ENCODE measurements around the gene RNF227.
"Not testable (repeated sequence)": the region's sequence is repeated elsewhere in the genome, so short reads cannot be mapped to it uniquely, and the experiment has no call there.

RNF227 gene

DNA sequence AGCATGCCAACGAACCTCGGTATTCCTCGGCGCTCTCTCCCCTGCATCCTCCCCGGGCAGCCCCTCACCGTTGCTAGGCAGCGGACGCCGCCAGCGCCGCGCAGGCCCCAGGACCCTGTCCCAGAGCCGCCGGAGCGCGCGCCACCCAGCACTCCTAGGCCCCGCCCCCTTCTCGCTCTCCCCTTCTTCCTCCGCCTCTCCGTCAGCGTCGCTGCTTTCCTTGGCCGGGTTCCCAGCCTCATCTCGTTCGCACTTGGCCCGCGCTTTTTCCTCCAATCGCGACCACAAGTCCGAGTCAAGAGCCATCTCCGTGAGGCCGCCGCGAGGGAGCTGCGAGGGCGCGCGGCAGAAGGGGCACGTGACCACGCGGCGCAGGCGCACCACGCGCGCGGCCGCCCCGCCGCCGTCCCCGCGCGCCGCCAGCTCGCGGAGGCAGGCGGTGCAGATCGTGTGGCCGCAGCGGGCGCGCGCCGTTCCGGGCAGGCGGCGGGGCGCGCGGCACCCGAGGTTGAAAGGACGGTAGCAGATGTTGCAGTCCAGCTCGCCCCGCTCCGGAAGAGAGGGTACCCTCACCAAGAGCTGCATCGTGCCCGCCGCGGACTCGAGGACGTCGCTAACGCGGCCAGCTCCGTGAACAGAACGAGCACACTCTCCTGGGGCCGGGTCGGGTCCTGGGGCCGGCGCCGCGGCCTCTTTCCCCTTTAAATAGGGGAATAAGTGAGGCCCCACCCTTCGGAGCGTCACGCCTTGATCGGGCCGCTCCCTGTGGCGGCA, at the start of gene RNF227:
RNF227 (minus strand) TSS at position 679 of the 774 bp plus-strand sequence; CDS start at position 585, 94 bp downstream.
- DNase-seq (ENCODE audit: extremely low read depth in 1 of 2, low read depth in 1 of 2): peak; percentile 56 to 63

DNA sequence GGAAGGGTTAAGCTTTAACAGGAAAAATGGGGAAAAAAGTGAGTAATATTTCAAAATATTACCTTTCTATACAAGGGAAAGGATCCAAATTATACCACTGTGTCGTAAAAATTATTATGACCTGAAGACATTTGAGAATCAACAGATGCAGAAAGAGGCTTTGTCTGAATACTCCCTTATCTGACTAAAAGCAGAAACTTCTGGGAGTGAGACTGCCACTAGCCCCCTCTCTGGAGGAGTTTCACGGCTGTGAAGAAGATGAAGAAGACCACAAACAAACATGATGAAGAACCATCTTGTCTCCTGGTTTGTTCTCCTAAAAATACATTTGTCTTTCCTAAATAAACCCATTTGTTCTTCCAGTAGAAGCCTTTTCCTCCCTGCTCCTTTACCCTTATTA, 45.3 kb upstream of the RNF227 start:
- no peak for DNase-seq (ENCODE audit: extremely low read depth in 1 of 2, low read depth in 1 of 2)

DNA sequence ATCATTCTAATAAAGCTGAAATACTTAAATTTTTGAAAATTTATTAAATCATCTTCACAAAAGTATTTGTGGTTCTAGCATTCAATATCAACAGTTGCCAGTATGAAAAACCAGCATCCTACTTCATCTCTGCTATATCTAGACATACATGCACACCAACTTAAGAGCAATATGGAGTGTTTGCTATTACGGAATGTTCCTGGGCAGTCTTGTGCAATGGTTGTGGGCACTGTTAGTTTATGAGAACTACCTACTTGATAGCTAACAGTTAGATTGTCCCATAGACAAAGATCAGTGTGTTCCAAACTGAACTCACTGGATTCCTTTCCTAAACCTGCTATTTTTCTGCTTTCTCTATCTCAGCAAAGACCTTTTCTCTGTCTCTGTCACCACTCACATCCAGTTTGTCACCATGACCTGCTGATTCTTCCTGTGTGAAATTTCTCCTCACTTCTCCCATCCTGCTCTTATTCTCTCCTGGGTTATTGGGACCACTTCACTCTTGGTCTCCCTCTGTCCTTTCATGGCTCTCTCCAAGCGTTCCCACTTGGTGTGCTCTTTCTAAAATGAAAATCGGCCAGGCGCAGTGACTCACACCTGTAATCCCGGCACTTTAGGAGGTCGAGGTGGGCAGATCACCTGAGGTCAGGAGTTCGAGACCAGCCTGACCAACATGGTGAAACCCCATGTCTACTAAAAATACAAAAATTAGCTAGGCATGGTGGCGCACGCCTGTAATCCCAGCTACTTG, 43.6 kb upstream of the RNF227 start:
- no peak for DNase-seq (ENCODE audit: extremely low read depth in 1 of 2, low read depth in 1 of 2)

DNA sequence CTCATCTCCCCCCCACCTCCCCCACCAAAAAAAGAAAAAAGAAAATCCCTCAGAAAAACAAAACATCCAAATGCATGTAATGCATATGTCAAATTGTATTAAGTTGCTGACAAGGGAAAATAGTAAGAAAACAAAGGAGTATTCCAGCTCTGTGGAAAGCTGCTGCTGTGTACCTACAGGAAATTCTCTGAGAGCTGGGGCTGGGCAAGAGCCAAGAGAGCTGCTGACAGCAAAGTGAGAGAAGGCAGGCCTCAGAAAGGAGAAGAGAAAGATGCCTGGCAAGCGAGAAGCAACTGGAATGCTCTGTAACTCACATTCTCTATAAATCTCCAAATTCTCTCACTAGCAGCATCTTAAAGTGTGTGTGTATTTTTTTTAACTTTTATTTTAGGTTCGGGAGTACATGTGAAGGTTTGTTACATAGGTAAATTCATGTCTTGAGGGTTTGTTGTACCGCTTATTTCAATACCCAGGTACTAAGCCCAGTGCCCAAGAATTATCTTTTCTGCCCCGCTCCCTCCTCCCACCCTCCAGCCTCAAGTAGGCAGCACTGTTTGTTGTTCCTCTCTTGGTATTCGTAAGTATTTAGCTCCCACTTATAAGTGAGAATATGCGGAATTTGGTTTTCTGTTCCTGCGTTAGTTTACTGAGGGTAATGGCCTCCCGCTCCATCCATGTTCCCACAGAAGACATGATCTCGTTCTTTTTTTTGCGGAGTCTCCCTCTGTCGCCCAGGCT, 40.3 kb upstream of the RNF227 start:
- no peak for DNase-seq (ENCODE audit: extremely low read depth in 1 of 2, low read depth in 1 of 2)

GRCh38 chr17:7955414-7956227, 39.5 kb upstream of the RNF227 start:
- DNase-seq (ENCODE audit: extremely low read depth in 1 of 2, low read depth in 1 of 2): no peak

DNA sequence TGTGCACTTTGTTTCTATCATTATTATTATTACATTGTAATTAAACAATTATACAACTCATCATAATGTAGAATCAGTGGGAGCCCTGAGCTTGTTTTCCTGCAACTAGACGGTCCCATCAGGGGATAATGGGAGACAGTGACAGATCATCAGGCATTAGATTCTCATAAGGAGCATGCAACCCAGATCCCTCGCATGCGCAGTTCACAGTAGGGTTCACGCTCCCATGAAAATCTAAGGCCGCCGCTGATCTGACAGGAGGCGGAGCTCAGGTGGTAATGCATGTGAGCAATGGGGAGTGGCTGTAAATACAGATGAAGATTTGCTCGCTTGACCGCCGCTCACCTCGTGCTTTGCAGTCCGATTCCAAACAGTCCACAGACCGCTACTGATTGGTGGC, 37.2 kb upstream of the RNF227 start:
- DNase-seq (ENCODE audit: extremely low read depth in 1 of 2, low read depth in 1 of 2): not testable (repeated sequence)

DNA sequence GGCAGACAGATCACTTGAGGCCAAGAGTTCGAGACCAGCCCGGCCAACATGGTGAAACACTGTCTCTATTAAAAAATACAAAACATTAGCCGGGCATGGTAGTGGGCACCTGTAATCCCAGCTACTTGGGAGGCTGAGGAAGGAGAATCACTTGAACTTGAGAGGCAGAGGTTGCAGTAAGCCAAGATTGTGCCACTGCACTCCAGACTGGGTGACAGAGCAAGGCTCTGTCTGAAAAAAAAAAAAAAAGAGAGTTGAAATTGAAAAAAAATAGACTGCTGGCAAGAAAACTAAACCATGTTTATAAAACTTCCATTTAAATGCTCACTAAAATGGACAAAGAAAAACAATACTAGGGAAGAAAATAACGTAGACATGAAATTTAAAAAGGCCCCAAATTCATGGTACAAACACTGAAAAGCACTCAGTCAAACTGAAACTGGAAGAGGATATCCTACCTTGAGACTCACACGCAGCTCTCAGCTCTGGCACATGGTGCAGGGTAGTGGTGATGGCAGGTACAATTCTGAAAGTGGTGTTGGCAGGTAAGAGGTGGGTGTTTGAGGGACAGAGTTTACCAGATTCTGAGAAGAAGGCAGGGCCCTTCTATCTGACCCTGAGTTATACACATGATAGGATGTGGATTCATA, 35.2 kb upstream of the RNF227 start:
- DNase-seq (ENCODE audit: extremely low read depth in 1 of 2, low read depth in 1 of 2): no peak

GRCh38 chr17:7950578-7950977, 34.5 kb upstream of the RNF227 start:
- DNase-seq (ENCODE audit: extremely low read depth in 1 of 2, low read depth in 1 of 2): no peak

GRCh38 chr17:7947651-7948050, 31.6 kb upstream of the RNF227 start:
- no peak for DNase-seq (ENCODE audit: extremely low read depth in 1 of 2, low read depth in 1 of 2)

DNA sequence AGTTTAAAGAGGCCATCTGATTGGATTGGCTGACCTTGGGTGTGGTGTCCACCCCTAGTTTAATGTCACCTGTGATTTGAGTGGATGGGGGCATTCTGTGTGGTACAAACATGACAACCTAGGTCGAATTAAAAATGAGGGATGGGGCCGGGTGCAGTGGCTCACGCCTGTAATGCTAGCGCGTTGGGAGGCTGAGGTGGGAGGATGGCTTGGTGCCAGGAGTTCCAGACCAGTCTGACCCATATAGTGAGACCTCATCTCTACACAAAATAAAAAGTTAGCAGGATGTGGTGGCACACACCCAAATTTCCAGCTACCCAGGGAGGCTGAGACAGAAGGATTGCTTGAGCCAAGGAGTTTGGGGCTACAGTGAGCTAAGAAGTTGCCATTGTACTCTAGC, 30.4 kb upstream of the RNF227 start:
- no peak for DNase-seq (ENCODE audit: extremely low read depth in 1 of 2, low read depth in 1 of 2)

DNA sequence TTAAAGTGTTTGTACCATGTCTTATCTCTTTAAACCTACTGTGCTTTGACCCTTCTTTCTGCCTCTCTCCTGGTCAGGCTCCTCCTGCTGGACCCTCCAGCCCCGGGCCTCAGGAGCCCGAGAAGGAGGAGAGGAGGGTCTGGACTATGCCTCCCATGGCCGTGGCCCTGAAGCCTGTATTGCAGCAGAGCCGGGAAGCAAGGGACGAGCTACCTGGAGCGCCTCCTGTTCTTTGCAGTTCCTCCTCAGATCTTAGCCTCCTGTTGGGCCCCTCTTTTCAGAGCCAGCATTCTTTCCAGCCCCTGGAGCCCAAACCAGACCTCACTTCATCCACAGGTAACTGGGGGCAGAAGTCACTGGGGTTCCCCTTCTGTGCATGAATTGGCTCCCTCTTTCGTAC, 29.6 kb upstream of the RNF227 start:
- DNase-seq (ENCODE audit: extremely low read depth in 1 of 2, low read depth in 1 of 2): no peak

- no peak for DNase-seq (ENCODE audit: extremely low read depth in 1 of 2, low read depth in 1 of 2)
These were observed 28.2 kb upstream of the RNF227 start for GRCh38 chr17:7944326-7944725.

- no peak for DNase-seq (ENCODE audit: extremely low read depth in 1 of 2, low read depth in 1 of 2)
These were observed 27.2 kb upstream of the RNF227 start for GRCh38 chr17:7943291-7943690.

DNA sequence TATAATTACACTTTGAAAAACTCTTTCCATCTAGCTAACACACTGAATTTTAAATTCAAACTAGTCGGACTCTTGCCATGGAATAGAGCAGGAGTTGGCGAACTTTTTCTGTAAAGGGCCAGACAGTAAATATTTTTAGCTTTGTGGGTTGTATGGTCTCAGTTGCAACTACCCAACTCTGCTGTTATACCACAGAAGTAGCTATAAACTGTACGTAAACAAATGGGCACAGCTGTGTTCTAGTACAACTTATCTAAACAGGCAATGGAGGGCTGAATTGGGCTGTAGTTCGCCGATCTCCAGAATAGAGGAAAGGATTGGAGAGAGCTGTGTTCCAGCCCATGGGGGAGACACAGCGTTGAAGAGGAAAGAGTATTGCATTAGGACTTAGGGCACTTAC, 24.7 kb upstream of the RNF227 start:
- no peak for DNase-seq (ENCODE audit: extremely low read depth in 1 of 2, low read depth in 1 of 2)

DNA sequence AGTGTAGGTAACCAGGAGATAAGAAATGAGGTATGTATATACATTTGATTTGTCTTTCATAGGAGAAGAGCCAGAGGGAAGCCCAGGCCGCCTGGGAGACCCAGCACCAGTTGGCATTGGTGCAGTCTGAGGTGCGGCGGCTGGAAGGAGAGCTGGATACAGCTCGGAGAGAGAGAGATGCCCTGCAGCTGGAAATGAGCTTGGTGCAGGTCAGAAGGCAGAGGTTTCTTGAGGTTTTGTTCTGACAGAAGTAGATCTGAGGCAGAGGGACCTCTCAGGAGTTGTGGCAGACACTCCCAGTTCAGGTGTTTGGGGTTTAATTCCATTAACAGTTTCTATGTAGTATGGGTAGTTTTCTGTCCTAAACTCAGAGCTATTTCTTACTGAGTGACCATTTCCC, 23.9 kb upstream of the RNF227 start:
- no peak for DNase-seq (ENCODE audit: extremely low read depth in 1 of 2, low read depth in 1 of 2)

GRCh38 chr17:7935859-7936258, 19.8 kb upstream of the RNF227 start:
- no peak for DNase-seq (ENCODE audit: extremely low read depth in 1 of 2, low read depth in 1 of 2)

DNA sequence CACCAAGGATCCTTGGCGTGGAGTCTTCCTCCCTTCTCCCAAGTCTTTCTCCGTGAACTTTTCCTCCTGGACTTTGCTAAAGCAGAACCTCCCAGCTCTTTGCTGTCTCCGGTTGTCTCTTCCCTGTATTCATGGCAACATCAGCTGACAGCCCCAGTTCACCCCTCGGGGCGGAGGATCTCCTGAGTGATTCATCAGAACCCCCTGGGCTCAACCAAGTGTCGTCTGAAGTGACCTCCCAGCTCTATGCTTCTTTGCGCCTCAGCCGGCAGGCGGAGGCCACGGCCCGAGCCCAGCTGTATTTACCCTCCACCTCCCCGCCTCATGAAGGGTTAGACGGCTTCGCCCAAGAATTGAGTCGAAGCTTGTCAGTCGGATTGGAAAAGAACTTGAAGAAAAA, 16.9 kb upstream of the RNF227 start:
- DNase-seq (ENCODE audit: extremely low read depth in 1 of 2, low read depth in 1 of 2): no peak

DNA sequence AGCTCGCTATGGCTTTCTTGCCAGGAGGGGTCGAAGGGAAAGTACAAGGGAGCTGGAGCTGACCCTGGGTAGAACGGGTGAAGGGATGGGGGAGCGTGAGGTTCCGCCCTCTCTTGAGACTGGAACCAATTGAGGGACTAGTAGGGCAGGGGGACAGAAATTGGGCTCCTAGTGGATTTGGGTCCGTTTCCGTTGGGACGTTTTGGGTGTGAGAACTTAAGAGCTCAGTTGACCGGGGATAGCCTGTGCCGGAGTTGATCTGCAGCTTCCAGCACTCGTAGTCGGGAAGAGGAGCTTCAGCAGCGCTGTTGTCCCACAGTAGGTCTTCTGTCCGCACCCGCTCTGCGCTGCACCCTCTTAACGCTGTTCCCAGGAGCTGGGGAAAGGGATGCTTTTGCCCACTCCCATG, 16.4 kb upstream of the RNF227 start:
- no peak for DNase-seq (ENCODE audit: extremely low read depth in 1 of 2, low read depth in 1 of 2)

DNA sequence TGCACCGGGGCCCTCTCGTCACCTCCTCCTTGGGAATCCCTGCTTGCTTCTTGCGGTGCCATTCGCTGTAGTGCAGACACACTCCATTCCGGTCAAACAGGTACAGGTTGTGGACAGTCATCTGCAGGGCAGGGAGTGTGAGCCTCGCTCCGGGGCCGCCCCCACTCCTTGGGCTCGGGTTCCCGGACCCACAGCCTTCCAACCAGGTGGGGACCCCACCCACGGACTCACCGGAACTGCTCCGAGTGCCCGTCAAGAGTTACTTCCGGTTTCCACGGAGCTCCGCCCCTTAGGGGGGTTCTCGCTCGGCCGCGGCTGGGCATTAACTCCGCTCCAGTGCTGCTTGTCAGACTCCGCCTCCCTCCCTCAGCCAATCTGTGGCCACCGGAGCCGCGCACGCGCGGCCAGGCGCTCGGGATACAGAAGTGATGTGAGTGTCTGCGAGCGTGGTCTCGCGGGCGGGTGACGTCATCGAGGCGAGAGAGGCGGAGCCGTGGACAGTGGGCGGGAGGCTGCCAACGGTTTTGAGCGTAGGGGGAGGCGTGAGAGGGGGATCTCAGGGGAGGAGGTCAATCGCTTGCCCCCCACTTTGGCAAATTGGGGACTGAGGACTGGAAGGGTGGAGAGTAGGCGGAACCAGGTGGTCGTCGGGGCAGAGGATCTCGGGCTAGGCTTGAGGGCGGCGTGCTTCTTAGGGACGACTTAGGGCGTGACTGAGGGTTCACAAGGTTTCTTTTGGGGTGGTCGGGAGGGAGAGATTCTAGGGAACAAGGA, 15.8 kb upstream of the RNF227 start, which contains the start of the genes CNTROB and TRAPPC1:
CNTROB (plus strand) TSS at position 498 of the 774 bp plus-strand sequence. CDS start 874 bp downstream, outside the sequence.
TRAPPC1 (minus strand) TSS at position 238 of the 774 bp plus-strand sequence; CDS start at position 121, 117 bp downstream.
- DNase-seq (ENCODE audit: extremely low read depth in 1 of 2, low read depth in 1 of 2): peak; percentile 97 to 99
